ENCODE results near the gene HLA-F. TPM values are rescaled to one million over a fixed set of nuclear protein-coding genes. Genes with fewer than 3 reads are reported as not detected.

The HLA-F gene
- total RNA-seq, 1 donor from 2014 or later: not detected

DNA sequence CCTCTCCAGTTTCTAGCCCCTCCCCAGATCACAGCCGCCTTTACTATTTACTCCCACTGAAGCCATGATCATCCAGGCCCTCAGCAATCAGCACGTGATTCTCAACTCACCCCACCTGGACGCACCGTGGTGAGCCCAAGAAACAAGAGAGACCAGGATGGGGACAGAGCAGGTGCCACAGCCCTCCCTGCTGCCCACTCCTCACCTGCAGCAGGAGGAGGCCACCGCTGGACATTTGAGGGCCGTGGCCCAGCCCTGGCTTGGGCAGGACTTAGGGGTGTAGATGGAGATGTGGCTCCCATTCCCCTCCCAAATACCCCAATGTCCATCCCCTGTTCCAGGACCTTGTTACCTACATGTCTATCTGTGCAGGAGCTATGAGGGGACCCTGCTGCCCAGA lies 20.3 kb downstream of the HLA-F start:
- H3K36me3 Mint-ChIP-seq (ENCODE audit: insufficient read depth): no peaks in the 10 kb centered on the region
- H3K27me3 Mint-ChIP-seq: peaks cover 88% of the 10 kb centered on the region
- H3K9me3 Mint-ChIP-seq (ENCODE audit: low read depth): no peaks in the 10 kb centered on the region
- no peak overlapping the region for H3K27ac Mint-ChIP-seq
- TF ChIP-seq, protein P1, sequence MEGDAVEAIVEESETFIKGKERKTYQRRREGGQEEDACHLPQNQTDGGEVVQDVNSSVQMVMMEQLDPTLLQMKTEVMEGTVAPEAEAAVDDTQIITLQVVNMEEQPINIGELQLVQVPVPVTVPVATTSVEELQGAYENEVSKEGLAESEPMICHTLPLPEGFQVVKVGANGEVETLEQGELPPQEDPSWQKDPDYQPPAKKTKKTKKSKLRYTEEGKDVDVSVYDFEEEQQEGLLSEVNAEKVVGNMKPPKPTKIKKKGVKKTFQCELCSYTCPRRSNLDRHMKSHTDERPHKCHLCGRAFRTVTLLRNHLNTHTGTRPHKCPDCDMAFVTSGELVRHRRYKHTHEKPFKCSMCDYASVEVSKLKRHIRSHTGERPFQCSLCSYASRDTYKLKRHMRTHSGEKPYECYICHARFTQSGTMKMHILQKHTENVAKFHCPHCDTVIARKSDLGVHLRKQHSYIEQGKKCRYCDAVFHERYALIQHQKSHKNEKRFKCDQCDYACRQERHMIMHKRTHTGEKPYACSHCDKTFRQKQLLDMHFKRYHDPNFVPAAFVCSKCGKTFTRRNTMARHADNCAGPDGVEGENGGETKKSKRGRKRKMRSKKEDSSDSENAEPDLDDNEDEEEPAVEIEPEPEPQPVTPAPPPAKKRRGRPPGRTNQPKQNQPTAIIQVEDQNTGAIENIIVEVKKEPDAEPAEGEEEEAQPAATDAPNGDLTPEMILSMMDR (IDR thresholded peaks at IDR 0.05; ENCODE audit: unreplicated experiment): no peak
- no peak for DNase-seq (ENCODE audit: low spot score, unreplicated experiment)
- H3K4me3 Mint-ChIP-seq (ENCODE audit: low read depth): no peak overlapping the region
- peaks cover 2% of the 10 kb centered on the region for H3K4me1 Mint-ChIP-seq (ENCODE audit: low read depth)

DNA sequence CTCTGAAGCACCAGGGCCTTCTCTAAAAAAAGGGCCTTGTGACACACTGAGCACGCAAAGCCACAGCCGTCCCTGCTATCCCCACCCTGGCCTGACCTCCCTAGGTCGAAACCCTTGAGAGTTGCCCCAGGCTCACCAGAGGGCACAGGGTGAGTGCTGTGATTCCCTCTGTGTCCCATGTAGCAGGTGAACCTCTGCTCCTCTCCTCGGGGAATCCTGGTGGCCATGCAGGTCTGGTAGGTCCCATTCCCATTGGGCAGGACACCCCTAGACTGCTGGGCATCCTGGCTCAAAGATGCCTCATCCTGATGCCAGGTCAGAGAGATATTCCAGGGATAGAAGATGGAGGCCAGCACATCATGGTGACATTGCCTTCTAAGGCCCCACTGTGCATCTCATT lies 20.9 kb downstream of the HLA-F start:
- DNase-seq (ENCODE audit: low spot score, unreplicated experiment): no peak
- Mint-ChIP-seq H3K27me3 (peaks cover 88% of the 10 kb centered on the region), H3K36me3 (ENCODE audit: insufficient read depth) (no peaks in the 10 kb centered on the region), H3K4me1 (ENCODE audit: low read depth) (peaks cover 2% of the 10 kb centered on the region), H3K27ac (no peak overlapping the region), H3K9me3 (ENCODE audit: low read depth) (no peaks in the 10 kb centered on the region), H3K4me3 (ENCODE audit: low read depth) (no peak overlapping the region)
- TF ChIP-seq, protein P1 (IDR thresholded peaks at IDR 0.05; ENCODE audit: unreplicated experiment): no peak

DNA sequence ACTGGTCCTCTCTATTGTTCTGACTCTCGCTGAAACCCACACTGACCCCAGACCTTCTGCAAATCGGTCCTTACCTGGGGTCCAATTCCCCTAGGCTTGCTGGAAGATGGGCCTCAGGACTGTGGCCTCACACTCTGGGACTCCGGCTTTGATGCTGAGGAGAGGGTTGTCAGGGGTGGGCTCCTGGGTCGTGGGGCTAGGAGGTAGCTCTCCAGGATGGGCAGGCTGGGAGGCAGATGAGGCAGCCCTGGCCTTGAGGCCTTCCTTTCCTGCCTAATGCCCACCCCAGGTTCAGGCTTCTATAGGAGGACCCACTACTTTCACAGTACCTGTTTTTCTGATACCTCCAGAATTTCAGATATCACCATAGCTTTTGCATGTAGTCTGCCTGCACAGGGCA lies 21.4 kb downstream of the HLA-F start:
- no peaks in the 10 kb centered on the region for H3K36me3 Mint-ChIP-seq (ENCODE audit: insufficient read depth)
- H3K9me3 Mint-ChIP-seq (ENCODE audit: low read depth): no peaks in the 10 kb centered on the region
- peaks cover 88% of the 10 kb centered on the region for H3K27me3 Mint-ChIP-seq
- TF ChIP-seq, protein P1 (IDR thresholded peaks at IDR 0.05; ENCODE audit: unreplicated experiment): no peak
- H3K27ac Mint-ChIP-seq: no peak overlapping the region
- no peak for DNase-seq (ENCODE audit: low spot score, unreplicated experiment)
- H3K4me1 Mint-ChIP-seq (ENCODE audit: low read depth): peaks cover 5% of the 10 kb centered on the region
- H3K4me3 Mint-ChIP-seq (ENCODE audit: low read depth): no peak overlapping the region

DNA sequence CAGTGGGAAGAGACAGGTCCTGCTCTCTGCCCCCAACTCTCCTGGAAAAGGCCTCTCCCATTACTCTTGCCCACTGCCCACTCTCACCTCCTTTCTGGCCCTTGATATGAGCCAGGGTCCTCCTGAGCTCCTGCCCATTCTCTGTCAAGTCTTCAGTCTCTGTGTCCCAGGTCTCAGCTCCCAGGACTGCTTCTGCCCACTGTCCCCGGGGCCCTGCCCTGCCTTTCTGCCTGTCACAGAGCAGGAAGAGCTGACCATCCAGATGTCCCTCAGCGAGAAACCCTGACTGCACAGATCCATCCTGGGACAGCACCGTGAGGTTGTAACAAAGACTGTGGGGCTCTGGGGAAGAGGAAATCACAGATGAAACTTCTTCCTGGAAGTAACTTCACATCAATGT lies 22.2 kb downstream of the HLA-F start:
- TF ChIP-seq, protein P1 (IDR thresholded peaks at IDR 0.05; ENCODE audit: unreplicated experiment): no peak
- Mint-ChIP-seq H3K27ac (no peak overlapping the region), H3K27me3 (peaks cover 90% of the 10 kb centered on the region)

DNA sequence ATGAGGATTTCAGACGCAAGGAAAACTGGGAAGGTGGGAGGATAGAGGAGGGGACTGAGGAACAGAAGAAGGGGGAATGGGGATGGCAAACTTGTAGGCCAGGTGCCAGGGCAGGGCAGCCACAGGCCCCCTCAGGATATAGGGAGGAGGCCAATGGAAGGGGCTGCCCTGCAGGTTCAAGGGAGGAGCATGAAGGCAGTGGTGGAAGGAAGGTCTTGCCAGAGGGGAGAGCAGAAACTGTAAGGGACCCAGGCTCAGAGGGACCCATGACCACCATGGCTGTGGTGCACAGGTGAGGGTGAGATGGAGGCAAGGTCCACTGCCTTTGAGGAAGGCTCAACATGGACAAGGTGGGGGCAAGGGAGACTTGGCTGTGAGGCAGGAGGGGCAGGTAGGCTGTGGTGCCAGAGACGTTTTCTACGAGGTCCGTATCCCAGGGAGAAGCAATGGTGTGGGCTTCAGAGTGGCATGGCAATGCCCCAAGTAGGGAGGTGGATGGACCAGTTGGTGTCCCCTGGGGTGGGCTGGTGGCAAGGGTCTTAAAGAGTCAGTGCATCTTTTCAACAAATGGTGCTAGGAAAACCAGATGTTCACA lies 22.7 kb downstream of the HLA-F start:
- Mint-ChIP-seq H3K36me3 (ENCODE audit: insufficient read depth) (no peaks in the 10 kb centered on the region), H3K27ac (no peak overlapping the region), H3K9me3 (ENCODE audit: low read depth) (no peaks in the 10 kb centered on the region), H3K4me3 (ENCODE audit: low read depth) (no peak overlapping the region), H3K27me3 (peaks cover 90% of the 10 kb centered on the region), H3K4me1 (ENCODE audit: low read depth) (peaks cover 5% of the 10 kb centered on the region)
- TF ChIP-seq, protein P1 (IDR thresholded peaks at IDR 0.05; ENCODE audit: unreplicated experiment): no peak
- DNase-seq (ENCODE audit: low spot score, unreplicated experiment): no peak

More for the DNA sequence above, 22.2 kb downstream of the HLA-F start:
- Mint-ChIP-seq H3K4me1 (ENCODE audit: low read depth) (peaks cover 5% of the 10 kb centered on the region), H3K4me3 (ENCODE audit: low read depth) (no peak overlapping the region), H3K9me3 (ENCODE audit: low read depth) (no peaks in the 10 kb centered on the region), H3K36me3 (ENCODE audit: insufficient read depth) (no peaks in the 10 kb centered on the region)
- no peak for DNase-seq (ENCODE audit: low spot score, unreplicated experiment)

All from progenitor cell of endocrine pancreas (in vitro differentiated cells).